Transverse colon (tissue), 4 donors: Measurements from ENCODE around the gene CSNK1D. TPM values are rescaled to one million over a fixed set of nuclear protein-coding genes. Genes with fewer than 3 reads are reported as not detected.

Experiments used
- DNase-seq: peaks from one replicate; pipeline ENCODE4 v3.0.0-alpha.2; 2019
- H3K27ac ChIP-seq, 4 donors: fragments of 200-600 bp; sonication (generic); 2 replicates each; pipeline ENCODE4 v1.5.1; 2016 to 2018; ENCODE audit warnings: inconsistent platforms in 4 of 4
- H3K27me3 ChIP-seq: fragments of 200-600 bp; sonication (generic); 2 replicates; pipeline ENCODE4 v1.5.1; 2017; ENCODE audit warnings: inconsistent platforms
- H3K36me3 ChIP-seq, 4 donors: fragments of 200-600 bp; sonication (generic); 2 replicates each; pipeline ENCODE4 v1.5.1; 2017 to 2019; ENCODE audit warnings: inconsistent platforms in 4 of 4
- H3K4me1 ChIP-seq, 4 donors: fragments of 200-600 bp; sonication (generic); 2 replicates each; pipeline ENCODE4 v1.5.1; 2017 to 2020; ENCODE audit warnings: inconsistent platforms in 4 of 4
- H3K4me3 ChIP-seq, 4 donors: fragments of 200-600 bp; sonication (generic); 1 replicate in 1 of 4; 2 replicates in 3 of 4; pipeline versions ENCODE4 v1.5.1 to v1.6.1; 2017 to 2019; ENCODE audit warnings: inconsistent platforms in 4 of 4
- H3K9me3 ChIP-seq, 2 donors: fragments of 200-600 bp; sonication (generic); 2 replicates each; pipeline ENCODE4 v1.5.1; 2017 to 2019; ENCODE audit warnings: inconsistent platforms in 2 of 2
- EP300 ChIP-seq: sonication (generic); formaldehyde crosslinking; IDR thresholded peaks from one replicate; pipeline ENCODE4 v1.6.1; 2017; ENCODE audit warnings: antibody characterized with exemption, low read depth
- POLR2A ChIP-seq: fragments of 450-650 bp; IDR thresholded peaks from one replicate; pipeline ENCODE4 v1.6.1; 2016; ENCODE audit warnings: antibody characterized with exemption, mild to moderate bottlenecking, moderate library complexity
- POLR2AphosphoS5 ChIP-seq, 3 donors: sonication (generic); formaldehyde crosslinking; IDR thresholded peaks; one replicate each; pipeline ENCODE4 v1.6.1; 2016; ENCODE audit warnings: antibody characterized with exemption in 3 of 3
- WGBS, 2 donors: methylation state at CpG; one replicate each; pipeline ENCODE4 v1.1.5; 2018; ENCODE audit warnings: low coverage in 1 of 2; 5-methylcytosine and 5-hydroxymethylcytosine counted together
- in situ Hi-C, 4 donors: fragments of 200-750 bp; cut with MboI; loops; one replicate each; pipeline versions ENCODE4 v1.15.0 to v1.15.1; 2017; ENCODE audit warnings: low sequenced_read_pairs in 3 of 4, low pct_ligation_motif_present in 1 of 4, low pct_unique_long_range_greater_than_20kb in 1 of 4
- intact Hi-C: fragments of 100-400 bp; cut with DNase I; formaldehyde crosslinking; loops from one replicate; pipeline ENCODE4 v1.15.1; 2023; ENCODE audit warnings: low total_unique reads
- total RNA-seq, 4 donors: library from RNA; depleted of rRNA; stranded (reverse); fragments of >200 nt; gene quantifications; one replicate each; pipeline ENCODE4 v1.1.0, GENCODE V29; 2016
- TF ChIP-seq, protein P1 (sequence below), 5 experiments: fragments of 200-600 bp in 3 of 5; fragments of 450-650 bp in 2 of 5; sonication (generic) in 3 of 5; IDR thresholded peaks; 1 replicate in 2 of 5; 2 replicates in 3 of 5; pipeline ENCODE4 v1.5.1; 2016 to 2017; ENCODE audit warnings: antibody characterized with exemption in 5 of 5, inconsistent platforms in 3 of 5, mild to moderate bottlenecking in 2 of 5, moderate library complexity in 1 of 5

Gene CSNK1D
- total RNA-seq, 4 donors from 2014 or later: 86.0 to 230 (median 148) TPM

DNA sequence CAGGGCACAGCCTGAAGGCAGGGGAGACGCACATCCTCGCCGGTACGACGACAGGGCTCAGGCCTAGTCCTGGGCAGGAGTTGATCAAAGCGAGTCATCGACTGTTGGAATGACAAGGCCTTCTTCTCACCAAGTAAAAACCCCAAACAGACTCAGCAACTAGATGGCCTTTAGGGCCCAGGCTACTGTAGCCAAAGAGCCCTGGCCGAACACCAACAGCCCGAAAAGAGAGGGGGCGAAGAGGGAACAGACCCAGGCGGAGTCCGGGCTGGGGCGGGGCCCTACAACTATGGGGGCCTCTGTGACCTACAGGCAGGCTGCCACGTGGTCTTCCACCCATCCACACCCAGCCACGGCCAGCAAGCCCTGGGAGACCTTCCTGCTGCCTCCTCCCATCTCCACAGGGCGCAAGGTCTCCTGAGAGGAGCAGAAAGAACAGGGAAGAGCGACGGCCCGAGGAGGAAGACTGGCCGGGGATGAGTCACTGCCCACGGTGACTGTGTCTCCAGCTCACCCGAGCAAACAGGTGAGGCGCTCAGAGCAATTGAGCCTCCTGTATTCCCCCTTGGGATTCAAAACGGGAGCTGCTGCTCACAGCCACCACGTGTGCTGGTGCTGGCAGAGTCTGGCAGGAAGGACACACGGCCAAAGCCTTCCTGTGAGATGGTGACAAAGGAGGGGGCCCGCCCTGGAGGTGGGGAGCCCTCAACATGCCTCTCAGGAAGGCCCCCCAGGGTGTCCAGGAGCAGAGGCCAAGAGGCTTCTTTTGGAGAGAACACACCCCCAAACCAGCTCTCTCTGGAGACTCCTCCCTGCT lies 26.9 kb downstream of the CSNK1D start:
- intact Hi-C loops (no loop called here), in situ Hi-C loops (no loop called here)
- TF ChIP-seq POLR2AphosphoS5 (IDR thresholded peaks at IDR 0.05) (peak in 1 of 3 donors; percentile 20), POLR2A (no peak)
- no peaks in the 10 kb centered on the region for H3K27me3 ChIP-seq
- H3K4me1 ChIP-seq: peaks cover 30 to 56% (median 38%) of the 10 kb centered on the region in 4 donors
- H3K4me3 ChIP-seq: no peak overlapping the region
- peaks cover 0 to 57% (median 36%) of the 10 kb centered on the region in 4 donors for H3K36me3 ChIP-seq
- WGBS, 2 donors: 59% methylated on average over 27 of the region's 27 CpGs; no CpG with 5 or more reads in 1 of the 2 donors
- peak; percentile 35 for DNase-seq
- no peaks in the 10 kb centered on the region for H3K9me3 ChIP-seq
- peak overlapping the region; percentile 64 to 85 (median 74) for H3K27ac ChIP-seq

DNA sequence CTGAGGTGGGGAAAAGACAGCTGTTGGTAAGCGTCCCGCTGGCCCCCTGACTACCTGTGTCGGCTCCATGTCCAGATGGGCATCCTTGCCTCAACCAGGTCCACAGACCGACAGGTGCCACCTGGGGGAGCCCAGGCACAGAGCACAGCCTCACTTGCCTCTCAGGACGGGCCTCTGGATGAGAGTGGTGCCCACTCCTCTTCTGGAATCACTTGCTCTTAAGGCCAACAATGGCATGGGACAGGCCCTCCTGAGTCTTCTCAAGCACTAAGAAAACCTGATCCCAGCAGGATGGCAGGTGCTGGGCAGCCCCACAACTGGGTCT lies 27.5 kb downstream of the CSNK1D start:
- no peak overlapping the region for H3K4me3 ChIP-seq

DNA sequence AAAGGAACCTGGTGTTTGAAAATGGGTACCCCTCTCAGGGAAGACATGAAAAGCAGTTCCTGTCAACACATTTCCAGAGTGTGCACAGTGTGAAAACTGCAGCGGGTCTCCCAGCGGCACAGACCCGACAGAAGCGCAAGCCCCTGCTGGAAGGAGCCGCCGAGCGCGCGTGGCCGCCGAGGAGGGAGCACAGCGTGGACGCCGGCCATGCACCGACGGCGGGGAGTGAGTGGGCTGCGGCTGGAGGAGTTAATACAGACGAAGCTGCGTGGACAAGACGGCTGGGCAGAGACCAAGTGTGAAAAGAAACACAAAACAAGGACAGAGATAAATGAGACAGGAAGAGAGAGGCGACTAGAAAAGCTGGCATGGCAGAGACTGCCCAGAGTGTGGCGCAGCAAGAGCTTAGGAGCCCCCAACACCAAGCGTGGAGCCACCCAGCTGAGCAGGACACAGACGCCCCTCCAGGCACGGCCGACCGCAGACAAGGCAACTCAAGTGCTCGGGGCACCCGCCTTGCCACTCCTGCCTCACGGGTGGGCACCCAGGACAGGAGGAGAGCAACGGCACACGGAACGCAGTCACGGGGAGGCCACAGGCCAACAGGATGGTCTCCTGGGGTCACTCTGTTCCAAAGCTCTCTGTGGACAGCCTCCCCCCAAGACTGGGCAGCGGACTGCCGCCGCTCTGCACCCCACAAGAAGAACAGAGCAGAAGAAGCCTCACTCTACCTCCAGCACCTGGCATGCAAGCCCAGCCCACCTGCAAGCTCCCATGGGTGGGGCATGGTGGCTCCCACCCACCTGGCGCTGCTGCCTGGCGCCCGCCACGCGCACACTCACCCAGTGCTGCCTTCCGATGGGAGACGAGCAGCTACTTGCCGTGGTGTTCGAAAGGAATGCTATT lies 28.1 kb downstream of the CSNK1D start:
- 80 to 87% methylated on average over 1 to 46 of the region's 47 CpGs for WGBS, 2 donors
- TF ChIP-seq POLR2AphosphoS5 (IDR thresholded peaks at IDR 0.05) (no peak), EP300 (no peak), POLR2A (no peak)
- TF ChIP-seq, protein P1, sequence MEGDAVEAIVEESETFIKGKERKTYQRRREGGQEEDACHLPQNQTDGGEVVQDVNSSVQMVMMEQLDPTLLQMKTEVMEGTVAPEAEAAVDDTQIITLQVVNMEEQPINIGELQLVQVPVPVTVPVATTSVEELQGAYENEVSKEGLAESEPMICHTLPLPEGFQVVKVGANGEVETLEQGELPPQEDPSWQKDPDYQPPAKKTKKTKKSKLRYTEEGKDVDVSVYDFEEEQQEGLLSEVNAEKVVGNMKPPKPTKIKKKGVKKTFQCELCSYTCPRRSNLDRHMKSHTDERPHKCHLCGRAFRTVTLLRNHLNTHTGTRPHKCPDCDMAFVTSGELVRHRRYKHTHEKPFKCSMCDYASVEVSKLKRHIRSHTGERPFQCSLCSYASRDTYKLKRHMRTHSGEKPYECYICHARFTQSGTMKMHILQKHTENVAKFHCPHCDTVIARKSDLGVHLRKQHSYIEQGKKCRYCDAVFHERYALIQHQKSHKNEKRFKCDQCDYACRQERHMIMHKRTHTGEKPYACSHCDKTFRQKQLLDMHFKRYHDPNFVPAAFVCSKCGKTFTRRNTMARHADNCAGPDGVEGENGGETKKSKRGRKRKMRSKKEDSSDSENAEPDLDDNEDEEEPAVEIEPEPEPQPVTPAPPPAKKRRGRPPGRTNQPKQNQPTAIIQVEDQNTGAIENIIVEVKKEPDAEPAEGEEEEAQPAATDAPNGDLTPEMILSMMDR (IDR thresholded peaks at IDR 0.05): no peak
- no peaks in the 10 kb centered on the region for H3K9me3 ChIP-seq
- H3K4me3 ChIP-seq: no peak overlapping the region
- no peak for DNase-seq
- in situ Hi-C loops: no loop called here
- intact Hi-C loops: no loop called here
- H3K27me3 ChIP-seq: no peaks in the 10 kb centered on the region
- peaks cover 0 to 45% (median 30%) of the 10 kb centered on the region in 4 donors for H3K36me3 ChIP-seq
- peak overlapping the region in 3 of 4 donors; percentile 69 to 85 (median 79) for H3K27ac ChIP-seq
- peaks cover 42 to 68% (median 50%) of the 10 kb centered on the region in 4 donors for H3K4me1 ChIP-seq

More for the DNA sequence above, 27.5 kb downstream of the CSNK1D start:
- DNase-seq: no peak
- peaks cover 36 to 62% (median 44%) of the 10 kb centered on the region in 4 donors for H3K4me1 ChIP-seq
- H3K27me3 ChIP-seq: no peaks in the 10 kb centered on the region
- 92% methylated on average over 5 of the region's 5 CpGs; no CpG with 5 or more reads in 1 of the 2 donors for WGBS, 2 donors
- intact Hi-C loops: no loop called here
- in situ Hi-C loops: no loop called here
- H3K36me3 ChIP-seq: peaks cover 0 to 51% (median 33%) of the 10 kb centered on the region in 4 donors
- no peaks in the 10 kb centered on the region for H3K9me3 ChIP-seq
- peak overlapping the region; percentile 64 to 85 (median 74) for H3K27ac ChIP-seq
- TF ChIP-seq EP300 (no peak), POLR2A (no peak), POLR2AphosphoS5 (IDR thresholded peaks at IDR 0.05) (no peak)
- TF ChIP-seq, protein P1 (IDR thresholded peaks at IDR 0.05): no peak

DNA sequence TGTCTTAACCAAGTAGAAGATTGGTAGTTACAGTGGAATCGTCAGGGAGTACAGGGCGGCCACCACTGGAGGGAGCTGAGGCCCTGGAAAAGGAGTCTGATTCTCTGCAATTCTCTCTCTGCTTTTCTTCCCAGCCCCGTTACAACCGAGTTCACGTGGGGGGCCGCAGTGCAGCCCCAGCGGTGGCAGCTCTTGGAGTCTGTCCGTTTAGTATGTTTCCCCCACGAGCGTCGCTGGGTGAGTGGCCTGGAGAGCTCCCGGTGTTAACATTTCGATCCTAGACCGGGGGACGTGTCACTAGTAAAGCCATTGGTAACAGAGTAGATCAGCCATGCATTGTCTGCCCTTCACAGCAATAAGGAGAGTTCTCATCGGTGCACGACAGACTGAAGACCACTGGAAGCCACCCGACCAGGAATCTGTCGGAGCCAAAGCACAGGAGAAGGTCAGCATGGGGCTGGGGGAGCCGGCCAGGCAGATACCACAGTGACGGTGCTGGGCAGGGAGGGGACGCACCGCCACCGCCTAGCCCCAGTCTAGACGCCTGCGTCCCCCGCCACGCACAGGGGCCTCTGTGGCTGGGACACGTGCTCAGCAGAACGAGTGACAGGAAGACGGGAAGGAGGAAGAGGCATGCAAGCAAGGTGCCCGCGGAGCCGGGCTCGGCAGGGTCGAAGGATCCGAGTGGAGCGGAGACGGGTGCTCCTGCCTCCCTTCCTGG lies 28.9 kb downstream of the CSNK1D start:
- peak; percentile 34 for DNase-seq
- Histone ChIP-seq H3K4me3 (no peak overlapping the region), H3K36me3 (peaks cover 0 to 37% (median 26%) of the 10 kb centered on the region in 4 donors), H3K4me1 (peaks cover 50 to 76% (median 58%) of the 10 kb centered on the region in 4 donors), H3K27ac (peak overlapping the region in 2 of 4 donors; percentile 2 to 78), H3K9me3 (no peaks in the 10 kb centered on the region), H3K27me3 (no peaks in the 10 kb centered on the region)
- intact Hi-C loops (no loop called here), in situ Hi-C loops (no loop called here)
- no peak for TF ChIP-seq EP300
- TF ChIP-seq, protein P1 (IDR thresholded peaks at IDR 0.05): peak; percentile 46 to 77 (median 57)
- WGBS, 2 donors: 38 to 83% methylated on average over 5 to 39 of the region's 39 CpGs
